Transverse colon (tissue), 4 donors: ENCODE results near the gene BEST3. TPM values are rescaled to one million over a fixed set of nuclear protein-coding genes. Genes with fewer than 3 reads are reported as not detected.

Source experiments
- DNase-seq: peaks from one replicate; pipeline ENCODE4 v3.0.0-alpha.2; 2019
- H3K27ac ChIP-seq, 4 donors: fragments of 200-600 bp; sonication (generic); 2 replicates each; pipeline ENCODE4 v1.5.1; 2016 to 2018; ENCODE audit warnings: inconsistent platforms in 4 of 4
- H3K27me3 ChIP-seq: fragments of 200-600 bp; sonication (generic); 2 replicates; pipeline ENCODE4 v1.5.1; 2017; ENCODE audit warnings: inconsistent platforms
- H3K36me3 ChIP-seq, 4 donors: fragments of 200-600 bp; sonication (generic); 2 replicates each; pipeline ENCODE4 v1.5.1; 2017 to 2019; ENCODE audit warnings: inconsistent platforms in 4 of 4
- H3K4me1 ChIP-seq, 4 donors: fragments of 200-600 bp; sonication (generic); 2 replicates each; pipeline ENCODE4 v1.5.1; 2017 to 2020; ENCODE audit warnings: inconsistent platforms in 4 of 4
- H3K4me3 ChIP-seq, 4 donors: fragments of 200-600 bp; sonication (generic); 1 replicate in 1 of 4; 2 replicates in 3 of 4; pipeline versions ENCODE4 v1.5.1 to v1.6.1; 2017 to 2019; ENCODE audit warnings: inconsistent platforms in 4 of 4
- H3K9me3 ChIP-seq, 2 donors: fragments of 200-600 bp; sonication (generic); 2 replicates each; pipeline ENCODE4 v1.5.1; 2017 to 2019; ENCODE audit warnings: inconsistent platforms in 2 of 2
- CTCF ChIP-seq, 5 experiments: fragments of 200-600 bp in 3 of 5; fragments of 450-650 bp in 2 of 5; sonication (generic) in 3 of 5; IDR thresholded peaks; 1 replicate in 2 of 5; 2 replicates in 3 of 5; pipeline ENCODE4 v1.5.1; 2016 to 2017; ENCODE audit warnings: antibody characterized with exemption in 5 of 5, inconsistent platforms in 3 of 5, mild to moderate bottlenecking in 2 of 5, moderate library complexity in 1 of 5
- EP300 ChIP-seq: sonication (generic); formaldehyde crosslinking; IDR thresholded peaks from one replicate; pipeline ENCODE4 v1.6.1; 2017; ENCODE audit warnings: antibody characterized with exemption, low read depth
- POLR2A ChIP-seq: fragments of 450-650 bp; IDR thresholded peaks from one replicate; pipeline ENCODE4 v1.6.1; 2016; ENCODE audit warnings: antibody characterized with exemption, mild to moderate bottlenecking, moderate library complexity
- POLR2AphosphoS5 ChIP-seq, 3 donors: sonication (generic); formaldehyde crosslinking; IDR thresholded peaks; one replicate each; pipeline ENCODE4 v1.6.1; 2016; ENCODE audit warnings: antibody characterized with exemption in 3 of 3
- WGBS, 2 donors: methylation state at CpG; one replicate each; pipeline ENCODE4 v1.1.5; 2018; ENCODE audit warnings: low coverage in 1 of 2; 5-methylcytosine and 5-hydroxymethylcytosine counted together
- in situ Hi-C, 4 donors: fragments of 200-750 bp; cut with MboI; loops; one replicate each; pipeline versions ENCODE4 v1.15.0 to v1.15.1; 2017; ENCODE audit warnings: low sequenced_read_pairs in 3 of 4, low pct_ligation_motif_present in 1 of 4, low pct_unique_long_range_greater_than_20kb in 1 of 4
- intact Hi-C: fragments of 100-400 bp; cut with DNase I; formaldehyde crosslinking; loops from one replicate; pipeline ENCODE4 v1.15.1; 2023; ENCODE audit warnings: low total_unique reads
- total RNA-seq, 4 donors: library from RNA; depleted of rRNA; stranded (reverse); fragments of >200 nt; gene quantifications; one replicate each; pipeline ENCODE4 v1.1.0, GENCODE V29; 2016

The BEST3 gene
- total RNA-seq, 4 donors from 2014 or later = not detected

DNA sequence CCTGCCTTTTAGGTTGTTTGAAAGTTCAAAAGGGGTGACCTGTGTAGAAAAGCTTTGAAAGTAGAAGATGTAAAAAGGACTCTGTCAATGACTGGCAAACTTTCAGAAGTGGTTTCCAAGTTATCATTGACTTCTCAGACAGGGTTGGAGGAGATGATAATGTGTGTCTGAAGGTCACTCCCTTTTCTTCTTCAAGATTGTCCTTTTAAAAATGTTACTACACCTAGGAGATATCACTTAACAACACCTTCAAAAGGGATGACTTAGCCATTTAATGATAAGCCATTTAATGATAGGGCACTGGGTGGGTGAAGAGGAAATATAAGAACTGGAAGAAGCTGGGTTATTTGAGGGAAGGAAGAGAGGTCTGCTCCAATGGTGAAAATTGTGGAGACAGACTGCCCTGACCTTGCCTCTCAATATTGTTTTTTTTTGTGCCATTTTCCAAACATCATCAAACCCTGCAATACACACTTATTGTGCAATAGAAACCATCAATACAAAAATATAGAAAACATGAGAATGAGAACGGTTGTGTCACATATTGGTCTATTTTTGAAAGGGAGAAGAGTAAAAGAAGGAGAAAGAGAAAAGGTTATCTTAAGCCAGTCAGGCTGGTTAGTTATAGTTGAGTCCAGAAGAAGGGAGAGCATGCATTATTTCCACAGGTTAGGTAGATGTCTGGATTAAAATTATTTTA, 38.8 kb downstream of the BEST3 start:
- intact Hi-C loops (no loop called here), in situ Hi-C loops (no loop called here)
- H3K4me1 ChIP-seq = no peaks in the 10 kb centered on the region
- no peak for DNase-seq
- H3K27ac ChIP-seq = no peak overlapping the region
- TF ChIP-seq EP300 = no peak
- no peak for TF ChIP-seq POLR2AphosphoS5 (IDR thresholded peaks at IDR 0.05)
- no peak for TF ChIP-seq CTCF (IDR thresholded peaks at IDR 0.05)
- TF ChIP-seq POLR2A = no peak
- no peak overlapping the region for H3K4me3 ChIP-seq
- no peaks in the 10 kb centered on the region for H3K27me3 ChIP-seq
- no peaks in the 10 kb centered on the region for H3K36me3 ChIP-seq
- no peaks in the 10 kb centered on the region for H3K9me3 ChIP-seq
- WGBS, 2 donors = 81 to 92% methylated on average over 1 of the region's 1 CpG

DNA sequence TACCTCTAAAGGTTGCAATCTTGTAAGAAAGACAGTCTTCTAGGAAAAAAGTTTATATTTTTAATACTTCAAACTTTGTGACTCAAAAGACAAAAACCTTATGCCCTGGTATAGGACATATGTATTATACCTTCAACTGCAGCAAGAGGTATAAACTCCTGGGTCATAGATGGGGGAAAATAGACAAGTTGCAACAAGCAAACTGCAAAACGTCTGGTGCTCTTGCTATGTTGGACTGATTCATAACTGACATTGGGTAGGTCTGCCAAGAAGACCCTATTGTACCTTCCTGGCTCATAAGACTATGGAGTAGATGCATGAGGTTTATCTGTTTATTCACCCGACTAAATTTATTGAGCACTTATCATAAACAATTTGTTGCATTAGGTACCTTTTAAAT, 40.9 kb downstream of the BEST3 start:
- no peak for TF ChIP-seq POLR2AphosphoS5 (IDR thresholded peaks at IDR 0.05)
- TF ChIP-seq POLR2A = no peak
- no peak for TF ChIP-seq CTCF (IDR thresholded peaks at IDR 0.05)
- TF ChIP-seq EP300 = no peak
- no peaks in the 10 kb centered on the region for H3K36me3 ChIP-seq
- no peak overlapping the region for H3K4me3 ChIP-seq
- DNase-seq = no peak
- 48 to 65% methylated on average over 2 of the region's 2 CpGs for WGBS, 2 donors
- no peaks in the 10 kb centered on the region for H3K4me1 ChIP-seq
- no peak overlapping the region for H3K27ac ChIP-seq
- in situ Hi-C loops = no loop called here
- no peaks in the 10 kb centered on the region for H3K27me3 ChIP-seq
- intact Hi-C loops = no loop called here
- no peaks in the 10 kb centered on the region for H3K9me3 ChIP-seq

DNA sequence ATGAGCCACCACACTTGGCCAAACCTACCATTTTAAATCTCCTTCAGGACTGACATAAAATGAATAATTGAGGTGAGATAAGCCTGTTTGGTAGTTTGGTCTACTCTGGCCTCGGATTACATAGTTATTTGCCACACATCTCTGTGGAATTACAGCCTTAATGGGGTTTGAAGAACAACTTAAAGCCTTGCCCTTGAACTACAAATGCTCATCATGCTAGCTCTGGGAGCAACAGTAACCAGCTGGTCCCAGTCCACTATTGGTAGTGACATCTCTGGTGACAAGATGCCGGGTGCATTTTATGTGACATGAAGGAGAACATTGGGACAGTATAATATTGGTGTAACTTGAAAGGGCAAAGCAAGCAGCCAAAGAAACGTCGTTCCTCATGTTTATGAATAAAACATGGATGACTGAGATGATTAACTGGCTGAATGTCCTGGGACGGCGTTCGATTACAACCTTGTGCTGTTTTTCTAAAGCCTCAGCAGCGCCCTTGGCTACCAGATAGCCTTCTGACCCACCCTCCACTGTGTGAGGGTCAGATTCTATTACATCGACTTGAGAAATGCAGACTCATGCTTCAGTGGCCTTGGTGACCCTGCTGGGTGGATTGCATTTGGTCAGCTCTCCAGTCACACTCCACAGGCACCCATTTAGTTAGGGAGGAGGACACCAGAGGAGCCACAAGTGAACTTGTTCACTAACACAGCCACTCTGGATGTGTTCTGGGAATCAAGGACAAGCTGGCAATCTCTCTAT, 41.5 kb downstream of the BEST3 start:
- intact Hi-C loops = no loop called here

More for the DNA sequence above, 41.5 kb downstream of the BEST3 start:
- Histone ChIP-seq H3K27ac (no peak overlapping the region), H3K4me1 (no peaks in the 10 kb centered on the region), H3K9me3 (no peaks in the 10 kb centered on the region), H3K36me3 (no peaks in the 10 kb centered on the region), H3K4me3 (no peak overlapping the region), H3K27me3 (no peaks in the 10 kb centered on the region)
- no peak for DNase-seq
- in situ Hi-C loops = no loop called here
- WGBS, 2 donors = 77 to 88% methylated on average over 6 to 9 of the region's 9 CpGs
- no peak for TF ChIP-seq EP300
- TF ChIP-seq POLR2A = no peak
- TF ChIP-seq POLR2AphosphoS5 (IDR thresholded peaks at IDR 0.05) = no peak
- no peak for TF ChIP-seq CTCF (IDR thresholded peaks at IDR 0.05)
